ENCODE data around the gene LATS2. TPM values are rescaled to one million over a fixed set of nuclear protein-coding genes. Genes with fewer than 3 reads are reported as not detected.

LATS2 gene
- total RNA-seq, 1 donor: 24.2 TPM

DNA sequence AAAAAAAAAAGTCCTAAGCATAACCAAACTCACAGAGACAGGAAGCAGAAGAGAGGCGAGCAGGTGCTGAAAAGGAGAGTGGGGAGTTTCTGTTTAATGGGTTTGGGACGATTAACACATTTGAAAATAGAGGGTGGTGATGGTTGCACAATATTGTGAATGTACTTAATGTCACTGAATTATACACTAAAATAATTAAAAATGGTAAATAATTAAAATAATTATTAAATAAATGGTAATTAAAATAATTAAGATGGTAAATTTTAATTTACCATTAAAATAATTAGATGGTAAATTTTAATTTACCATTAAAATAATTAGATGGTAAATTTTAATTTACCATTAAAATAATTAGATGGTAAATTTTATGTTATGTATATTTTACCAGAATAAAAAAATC, 84.0 kb downstream of the LATS2 start:
- Histone ChIP-seq H4K20me1 (ENCODE audit: insufficient read depth, low read length) (peaks cover 19% of the 10 kb centered on the region), H3K9me3 (ENCODE audit: low read depth, low read length) (no peaks in the 10 kb centered on the region), H3K79me2 (ENCODE audit: insufficient read depth, low read length) (peaks cover 40% of the 10 kb centered on the region), H3K4me3 (ENCODE audit: insufficient read depth, low read length) (no peak overlapping the region), H3K36me3 (ENCODE audit: insufficient read depth, low read length) (peaks cover 86% of the 10 kb centered on the region), H3K4me1 (ENCODE audit: insufficient read depth, low read length) (no peaks in the 10 kb centered on the region), H2AFZ (ENCODE audit: low read length) (no peak overlapping the region), H3K4me2 (ENCODE audit: insufficient read depth, low read length) (no peak overlapping the region), H3K27me3 (ENCODE audit: insufficient read depth, low read length) (no peaks in the 10 kb centered on the region), H3K27ac (ENCODE audit: low read depth, low read length) (no peak overlapping the region)
- TF ChIP-seq CTCF (IDR thresholded peaks at IDR 0.05; ENCODE audit: extremely low read depth, low read depth, low read length): no peak
- no peak for DNase-seq (ENCODE audit: insufficient read length, low spot score, missing footprints)

GRCh38 chr13:20974981-20975585, 86.3 kb downstream of the LATS2 start:
- DNase-seq (ENCODE audit: insufficient read length, low spot score, missing footprints): no peak
- H3K27ac ChIP-seq (ENCODE audit: low read depth, low read length): no peak overlapping the region
- no peak for TF ChIP-seq CTCF (IDR thresholded peaks at IDR 0.05; ENCODE audit: extremely low read depth, low read depth, low read length)

GRCh38 chr13:20973886-20974425, 87.4 kb downstream of the LATS2 start:
- no peak for DNase-seq (ENCODE audit: insufficient read length, low spot score, missing footprints)
- H4K20me1 ChIP-seq (ENCODE audit: insufficient read depth, low read length): peaks cover 3% of the 10 kb centered on the region
- TF ChIP-seq CTCF (IDR thresholded peaks at IDR 0.05; ENCODE audit: extremely low read depth, low read depth, low read length): no peak
- H2AFZ ChIP-seq (ENCODE audit: low read length): no peak overlapping the region
- H3K4me1 ChIP-seq (ENCODE audit: insufficient read depth, low read length): peaks cover 3% of the 10 kb centered on the region
- H3K27ac ChIP-seq (ENCODE audit: low read depth, low read length): no peak overlapping the region
- H3K36me3 ChIP-seq (ENCODE audit: insufficient read depth, low read length): peaks cover 53% of the 10 kb centered on the region
- H3K4me3 ChIP-seq (ENCODE audit: insufficient read depth, low read length): no peak overlapping the region
- no peak overlapping the region for H3K4me2 ChIP-seq (ENCODE audit: insufficient read depth, low read length)
- H3K9me3 ChIP-seq (ENCODE audit: low read depth, low read length): no peaks in the 10 kb centered on the region
- H3K79me2 ChIP-seq (ENCODE audit: insufficient read depth, low read length): peaks cover 14% of the 10 kb centered on the region
- no peaks in the 10 kb centered on the region for H3K27me3 ChIP-seq (ENCODE audit: insufficient read depth, low read length)

More at GRCh38 chr13:20974981-20975585, 86.3 kb downstream of the LATS2 start:
- Histone ChIP-seq H3K79me2 (ENCODE audit: insufficient read depth, low read length) (peaks cover 21% of the 10 kb centered on the region), H2AFZ (ENCODE audit: low read length) (no peak overlapping the region), H3K4me2 (ENCODE audit: insufficient read depth, low read length) (no peak overlapping the region), H3K4me1 (ENCODE audit: insufficient read depth, low read length) (no peaks in the 10 kb centered on the region), H3K27me3 (ENCODE audit: insufficient read depth, low read length) (no peaks in the 10 kb centered on the region), H3K9me3 (ENCODE audit: low read depth, low read length) (no peaks in the 10 kb centered on the region), H3K36me3 (ENCODE audit: insufficient read depth, low read length) (peaks cover 63% of the 10 kb centered on the region), H4K20me1 (ENCODE audit: insufficient read depth, low read length) (peaks cover 4% of the 10 kb centered on the region), H3K4me3 (ENCODE audit: insufficient read depth, low read length) (no peak overlapping the region)

DNA sequence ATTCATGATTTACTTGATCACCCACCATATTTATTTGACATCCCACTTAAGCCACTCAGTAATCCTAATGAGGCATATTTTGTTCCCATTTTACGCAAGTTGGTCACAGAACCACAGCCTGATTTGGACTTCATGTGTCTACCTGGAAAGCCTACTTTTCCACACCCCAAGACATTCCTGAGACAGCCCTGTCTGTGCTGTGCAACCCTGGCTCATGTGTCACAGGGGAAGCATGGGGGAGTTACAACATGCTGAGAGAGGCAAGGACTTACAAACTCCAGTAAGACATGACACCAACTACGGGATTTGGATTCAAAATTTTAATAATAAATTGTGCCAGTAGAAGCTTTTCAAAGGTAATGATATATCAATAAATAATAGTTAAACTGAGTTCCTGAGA, 88.7 kb downstream of the LATS2 start:
- Histone ChIP-seq H3K4me2 (ENCODE audit: insufficient read depth, low read length) (no peak overlapping the region), H4K20me1 (ENCODE audit: insufficient read depth, low read length) (peaks cover 3% of the 10 kb centered on the region), H2AFZ (ENCODE audit: low read length) (no peak overlapping the region), H3K9me3 (ENCODE audit: low read depth, low read length) (no peaks in the 10 kb centered on the region), H3K27me3 (ENCODE audit: insufficient read depth, low read length) (no peaks in the 10 kb centered on the region), H3K4me3 (ENCODE audit: insufficient read depth, low read length) (no peak overlapping the region), H3K79me2 (ENCODE audit: insufficient read depth, low read length) (peaks cover 10% of the 10 kb centered on the region), H3K27ac (ENCODE audit: low read depth, low read length) (no peak overlapping the region), H3K36me3 (ENCODE audit: insufficient read depth, low read length) (peaks cover 41% of the 10 kb centered on the region), H3K4me1 (ENCODE audit: insufficient read depth, low read length) (peaks cover 5% of the 10 kb centered on the region)
- TF ChIP-seq CTCF (IDR thresholded peaks at IDR 0.05; ENCODE audit: extremely low read depth, low read depth, low read length): no peak
- no peak for DNase-seq (ENCODE audit: insufficient read length, low spot score, missing footprints)
